Stimulated activated effector memory CD8-positive, alpha-beta T cell treated with anti-CD3 and anti-CD28 coated beads, Interleukin-12 subunit alpha, Interleukin-12 subunit beta, amount 100 ng/mL, for 72 hours (primary cell): Measurements from ENCODE around the gene IGSF21.

Source experiments
- ATAC-seq: fragments of 150-1000 bp; cut with Tn5 transposase; 2 replicates; pipeline ENCODE4 v1.10.0; 2021
- DNase-seq, 2 donors: peaks; one replicate each; pipeline ENCODE4 v3.0.0; 2021 to 2022; ENCODE audit warnings: low spot score in 2 of 2
- H3K27ac Mint-ChIP-seq: one replicate; pipeline ENCODE4 v1.8.0; 2022; ENCODE audit warnings: mild to moderate bottlenecking, mixed read lengths
- H3K36me3 Mint-ChIP-seq: one replicate; pipeline ENCODE4 v1.8.0; 2022; ENCODE audit warnings: mild to moderate bottlenecking, mixed read lengths
- H3K4me1 Mint-ChIP-seq: one replicate; pipeline ENCODE4 v1.8.0; 2022; ENCODE audit warnings: mixed read lengths
- H3K4me3 Mint-ChIP-seq: one replicate; pipeline ENCODE4 v1.8.0; 2022; ENCODE audit warnings: mild to moderate bottlenecking, mixed read lengths
- H3K9me3 Mint-ChIP-seq: one replicate; pipeline ENCODE4 v1.8.0; 2022; ENCODE audit warnings: mixed read lengths

The IGSF21 gene

GRCh38 chr1:18256282-18257235, 149.0 kb downstream of the IGSF21 start:
- Mint-ChIP-seq H3K4me1 (no peaks in the 10 kb centered on the region), H3K27ac (no peak overlapping the region), H3K4me3 (no peak overlapping the region), H3K36me3 (no peaks in the 10 kb centered on the region), H3K9me3 (peaks cover 12% of the 10 kb centered on the region)
- DNase-seq (no peak), ATAC-seq (no peak)

- no peak for DNase-seq
- no peak overlapping the region for H3K4me3 Mint-ChIP-seq
- no peak for ATAC-seq
- H3K4me1 Mint-ChIP-seq = no peaks in the 10 kb centered on the region
- no peaks in the 10 kb centered on the region for H3K36me3 Mint-ChIP-seq
- peaks cover 12% of the 10 kb centered on the region for H3K9me3 Mint-ChIP-seq
- H3K27ac Mint-ChIP-seq = no peak overlapping the region
These were observed 150.2 kb downstream of the IGSF21 start for GRCh38 chr1:18257778-18258177.

GRCh38 chr1:18261891-18262290, 154.3 kb downstream of the IGSF21 start:
- H3K4me1 Mint-ChIP-seq = no peaks in the 10 kb centered on the region
- H3K4me3 Mint-ChIP-seq = no peak overlapping the region
- DNase-seq (no peak), ATAC-seq (no peak)
- no peaks in the 10 kb centered on the region for H3K36me3 Mint-ChIP-seq
- H3K9me3 Mint-ChIP-seq = peaks cover 5% of the 10 kb centered on the region
- H3K27ac Mint-ChIP-seq = no peak overlapping the region

- H3K9me3 Mint-ChIP-seq = peaks cover 2% of the 10 kb centered on the region
- no peak for DNase-seq
- no peaks in the 10 kb centered on the region for H3K36me3 Mint-ChIP-seq
- no peak for ATAC-seq
- no peak overlapping the region for H3K4me3 Mint-ChIP-seq
- no peaks in the 10 kb centered on the region for H3K4me1 Mint-ChIP-seq
- H3K27ac Mint-ChIP-seq = no peak overlapping the region
These were observed 155.1 kb downstream of the IGSF21 start for GRCh38 chr1:18262726-18263125.

GRCh38 chr1:18263547-18264120, 156.0 kb downstream of the IGSF21 start:
- Mint-ChIP-seq H3K4me1 (no peaks in the 10 kb centered on the region), H3K9me3 (peaks cover 2% of the 10 kb centered on the region), H3K36me3 (no peaks in the 10 kb centered on the region), H3K4me3 (no peak overlapping the region), H3K27ac (no peak overlapping the region)
- DNase-seq (no peak), ATAC-seq (no peak)

- H3K27ac Mint-ChIP-seq = no peak overlapping the region
- no peak for ATAC-seq
- H3K4me1 Mint-ChIP-seq = no peaks in the 10 kb centered on the region
- no peak for DNase-seq
- no peaks in the 10 kb centered on the region for H3K36me3 Mint-ChIP-seq
- H3K9me3 Mint-ChIP-seq = peaks cover under 1% of the 10 kb centered on the region
- H3K4me3 Mint-ChIP-seq = no peak overlapping the region
These were observed 156.9 kb downstream of the IGSF21 start for GRCh38 chr1:18264450-18265039.

- no peak overlapping the region for H3K27ac Mint-ChIP-seq
- no peaks in the 10 kb centered on the region for H3K4me1 Mint-ChIP-seq
- no peak overlapping the region for H3K4me3 Mint-ChIP-seq
- no peaks in the 10 kb centered on the region for H3K36me3 Mint-ChIP-seq
- DNase-seq = no peak
- ATAC-seq = no peak
- no peaks in the 10 kb centered on the region for H3K9me3 Mint-ChIP-seq
These were observed 158.0 kb downstream of the IGSF21 start for GRCh38 chr1:18265641-18266040.

- Mint-ChIP-seq H3K36me3 (no peaks in the 10 kb centered on the region), H3K9me3 (no peaks in the 10 kb centered on the region), H3K4me1 (no peaks in the 10 kb centered on the region), H3K27ac (no peak overlapping the region), H3K4me3 (no peak overlapping the region)
- ATAC-seq (peak; percentile 9), DNase-seq (no peak)
These were observed 158.8 kb downstream of the IGSF21 start for GRCh38 chr1:18266391-18266790.

GRCh38 chr1:18271336-18271735, 163.7 kb downstream of the IGSF21 start:
- Mint-ChIP-seq H3K36me3 (no peaks in the 10 kb centered on the region), H3K4me3 (no peak overlapping the region), H3K9me3 (no peaks in the 10 kb centered on the region), H3K27ac (no peak overlapping the region), H3K4me1 (no peaks in the 10 kb centered on the region)
- DNase-seq (no peak), ATAC-seq (no peak)

- Mint-ChIP-seq H3K4me3 (no peak overlapping the region), H3K27ac (no peak overlapping the region), H3K4me1 (no peaks in the 10 kb centered on the region), H3K36me3 (no peaks in the 10 kb centered on the region), H3K9me3 (no peaks in the 10 kb centered on the region)
- ATAC-seq (no peak), DNase-seq (no peak)
These were observed 171.3 kb downstream of the IGSF21 start for GRCh38 chr1:18278946-18279345.

- Mint-ChIP-seq H3K27ac (no peak overlapping the region), H3K4me3 (no peak overlapping the region), H3K36me3 (no peaks in the 10 kb centered on the region), H3K9me3 (no peaks in the 10 kb centered on the region), H3K4me1 (no peaks in the 10 kb centered on the region)
- no peak for ATAC-seq
- DNase-seq = no peak
These were observed 171.9 kb downstream of the IGSF21 start for GRCh38 chr1:18279351-18280074.

GRCh38 chr1:18280956-18281355, 173.4 kb downstream of the IGSF21 start:
- no peaks in the 10 kb centered on the region for H3K36me3 Mint-ChIP-seq
- H3K27ac Mint-ChIP-seq = no peak overlapping the region
- no peak overlapping the region for H3K4me3 Mint-ChIP-seq
- DNase-seq = no peak
- ATAC-seq = no peak
- H3K9me3 Mint-ChIP-seq = no peaks in the 10 kb centered on the region
- no peaks in the 10 kb centered on the region for H3K4me1 Mint-ChIP-seq

GRCh38 chr1:18282851-18283600, 175.4 kb downstream of the IGSF21 start:
- Mint-ChIP-seq H3K27ac (no peak overlapping the region), H3K4me3 (no peak overlapping the region), H3K36me3 (no peaks in the 10 kb centered on the region), H3K9me3 (no peaks in the 10 kb centered on the region), H3K4me1 (no peaks in the 10 kb centered on the region)
- DNase-seq (no peak), ATAC-seq (no peak)

GRCh38 chr1:18283601-18284385, 176.2 kb downstream of the IGSF21 start:
- Mint-ChIP-seq H3K27ac (no peak overlapping the region), H3K4me1 (no peaks in the 10 kb centered on the region), H3K36me3 (no peaks in the 10 kb centered on the region), H3K9me3 (no peaks in the 10 kb centered on the region), H3K4me3 (no peak overlapping the region)
- DNase-seq (no peak), ATAC-seq (no peak)
